IMR-90 (cell line): ENCODE data around the gene PLCL2. TPM values are rescaled to one million over a fixed set of nuclear protein-coding genes. Genes with fewer than 3 reads are reported as not detected.

Source experiments
- ATAC-seq: fragments of 200-7000 bp; cut with Tn5 transposase; 2 replicates; pipeline ENCODE4 v1.9.1; 2020; ENCODE audit warnings: low read depth, mild to moderate bottlenecking, moderate library complexity
- BruUV-seq: library from RNA; stranded (reverse); fragments of 400-500 nt; replicated peaks from 2 replicates; lab custom pipeline; 2021; lab: Mats Ljungman, UMichigan
- CTCF ChIA-PET: fragments of 300-600 bp; formaldehyde crosslinking; extraction: SDS; loops from one replicate; lab custom pipeline; 2021; ENCODE audit warnings: antibody characterized with exemption; lab: Yijun Ruan, JAX
- POLR2A ChIA-PET: fragments of 300-600 bp; sonication (Branson Sonifier 250); formaldehyde crosslinking; loops from one replicate; lab custom pipeline; 2022; ENCODE audit warnings: antibody characterized with exemption; ENCODE audit not compliant: unreplicated experiment; lab: Charles Lee
- DNase-seq: peaks from one replicate; pipeline ENCODE4 v3.0.0; 2013
- H2AFZ ChIP-seq: replicated peaks from 2 replicates; pipeline ENCODE3; 2013; ENCODE audit warnings: low read length, mild to moderate bottlenecking; ENCODE audit not compliant: poor library complexity
- H2AK5ac ChIP-seq: 2 replicates; pipeline ENCODE4 v1.6.1; 2013; ENCODE audit warnings: low read depth, low read length, inconsistent platforms
- H2AK9ac ChIP-seq: replicated peaks from 2 replicates; pipeline ENCODE3; 2013; ENCODE audit warnings: mild to moderate bottlenecking, low read depth, low read length, moderate library complexity; ENCODE audit not compliant: poor library complexity
- H2BK120ac ChIP-seq: 2 replicates; pipeline ENCODE4 v1.6.1; 2013; ENCODE audit warnings: low read depth, low read length, inconsistent platforms
- H2BK15ac ChIP-seq: 3 replicates; pipeline ENCODE4 v1.6.1; 2013; ENCODE audit warnings: low read depth, low read length, inconsistent platforms
- H2BK20ac ChIP-seq: 2 replicates; pipeline ENCODE4 v1.6.1; 2013; ENCODE audit warnings: low read depth, mild to moderate bottlenecking, inconsistent platforms, low read length, moderate library complexity
- H2BK5ac ChIP-seq: 2 replicates; pipeline ENCODE4 v1.6.1; 2013; ENCODE audit warnings: mild to moderate bottlenecking, low read depth, low read length, inconsistent platforms; ENCODE audit not compliant: poor library complexity, severe bottlenecking
- H3K14ac ChIP-seq: replicated peaks from 2 replicates; pipeline ENCODE4 v1.6.1; 2013; ENCODE audit warnings: low read depth, low read length, inconsistent platforms
- H3K18ac ChIP-seq: 2 replicates; pipeline ENCODE4 v1.6.1; 2013; ENCODE audit warnings: low read depth, low read length, control low read depth
- H3K23ac ChIP-seq: 2 replicates; pipeline ENCODE4 v1.6.1; 2013; ENCODE audit warnings: low read depth, low read length, inconsistent platforms
- H3K27ac ChIP-seq: 2 replicates; pipeline ENCODE4 v1.5.1; 2013; ENCODE audit warnings: mild to moderate bottlenecking, control low read depth, low read length; ENCODE audit not compliant: insufficient read depth
- H3K27me3 ChIP-seq: 2 replicates; pipeline ENCODE4 v1.6.1; 2013; ENCODE audit warnings: low read length; ENCODE audit not compliant: control insufficient read depth, insufficient read depth
- H3K36me3 ChIP-seq: 2 replicates; pipeline ENCODE4 v1.6.1; 2013; ENCODE audit warnings: low read length, mixed read lengths; ENCODE audit not compliant: control insufficient read depth, insufficient read depth
- H3K4ac ChIP-seq: 2 replicates; pipeline ENCODE4 v1.6.1; 2013; ENCODE audit warnings: low read depth, low read length, inconsistent platforms
- H3K4me1 ChIP-seq: 2 replicates; pipeline ENCODE4 v1.6.1; 2013; ENCODE audit warnings: low read length, mixed read lengths; ENCODE audit not compliant: control insufficient read depth, insufficient read depth
- H3K4me2 ChIP-seq: 2 replicates; pipeline ENCODE4 v1.6.1; 2013; ENCODE audit warnings: low read depth, mild to moderate bottlenecking, control low read depth, low read length, moderate library complexity
- H3K4me3 ChIP-seq: 2 replicates; pipeline ENCODE4 v1.5.1; 2013; ENCODE audit warnings: low read depth, mild to moderate bottlenecking, control low read depth, low read length, moderate library complexity; ENCODE audit not compliant: insufficient read depth
- H3K56ac ChIP-seq: 2 replicates; pipeline ENCODE4 v1.6.1; 2013; ENCODE audit warnings: low read length, inconsistent platforms; ENCODE audit not compliant: insufficient read depth; ENCODE audit errors: extremely low read depth
- H3K79me1 ChIP-seq, 2 experiments: 2 replicates each; pipeline ENCODE4 v1.6.1; 2013; ENCODE audit warnings: low read length in 2 of 2, inconsistent platforms in 1 of 2, low read depth in 1 of 2
- H3K9ac ChIP-seq: 2 replicates; pipeline ENCODE4 v1.6.1; 2013; ENCODE audit warnings: low read depth, low read length, control low read depth
- H3K9me1 ChIP-seq: 2 replicates; pipeline ENCODE4 v1.6.1; 2013; ENCODE audit warnings: low read length, inconsistent platforms; ENCODE audit not compliant: insufficient read depth
- H3K9me3 ChIP-seq: 2 replicates; pipeline ENCODE4 v1.6.1; 2013; ENCODE audit warnings: low read length; ENCODE audit not compliant: control insufficient read depth, insufficient read depth
- H4K20me1 ChIP-seq: 2 replicates; pipeline ENCODE4 v1.6.1; 2013; ENCODE audit warnings: low read length, inconsistent platforms; ENCODE audit not compliant: insufficient read depth
- H4K5ac ChIP-seq: 2 replicates; pipeline ENCODE4 v1.6.1; 2013; ENCODE audit warnings: mild to moderate bottlenecking, low read depth, low read length, control low read depth
- H4K8ac ChIP-seq, 2 experiments: 2 replicates each; pipeline ENCODE4 v1.6.1; 2013; ENCODE audit warnings: low read depth in 2 of 2, low read length in 2 of 2, control low read depth in 1 of 2, inconsistent platforms in 1 of 2
- H4K91ac ChIP-seq: 2 replicates; pipeline ENCODE4 v1.6.1; 2013; ENCODE audit warnings: low read depth, low read length, inconsistent platforms; ENCODE audit not compliant: insufficient read depth
- BHLHE40 ChIP-seq: fragments of 150-350 bp; IDR thresholded peaks from 2 replicates; pipeline ENCODE4 v1.6.1; 2016; ENCODE audit warnings: mild to moderate bottlenecking, low read depth, low read length
- CEBPB ChIP-seq: IDR thresholded peaks from 2 replicates; pipeline ENCODE4 v1.6.1; 2012; ENCODE audit warnings: low read depth, low read length, improper control_type of control experiment
- CHD1 ChIP-seq: IDR thresholded peaks from 2 replicates; pipeline ENCODE4 v1.6.1; 2012; ENCODE audit warnings: low read depth, low read length, improper control_type of control experiment
- ELK1 ChIP-seq: fragments of 150-350 bp; IDR thresholded peaks from 2 replicates; pipeline ENCODE4 v1.6.1; 2016; ENCODE audit warnings: low read depth, mild to moderate bottlenecking, low read length, moderate library complexity, borderline replicate concordance
- FOS ChIP-seq: fragments of 150-350 bp; IDR thresholded peaks from 2 replicates; pipeline ENCODE4 v1.6.1; 2016; ENCODE audit warnings: low read depth, low read length
- MAFK ChIP-seq: IDR thresholded peaks from 2 replicates; pipeline ENCODE4 v1.6.1; 2012; ENCODE audit warnings: low read depth, low read length, improper control_type of control experiment
- MAZ ChIP-seq: IDR thresholded peaks from 2 replicates; pipeline ENCODE4 v1.6.1; 2012; ENCODE audit warnings: low read depth, mild to moderate bottlenecking, low read length, improper control_type of control experiment, moderate library complexity, borderline replicate concordance
- NFE2L2 ChIP-seq: fragments of 150-350 bp; IDR thresholded peaks from 2 replicates; pipeline ENCODE4 v1.6.1; 2016; ENCODE audit warnings: low read depth, mild to moderate bottlenecking, low read length
- POLR2A ChIP-seq: IDR thresholded peaks from 2 replicates; pipeline ENCODE4 v1.6.1; 2012; ENCODE audit warnings: mild to moderate bottlenecking, low read depth, low read length
- RAD21 ChIP-seq: IDR thresholded peaks from 2 replicates; pipeline ENCODE4 v1.6.1; 2012; ENCODE audit warnings: low read length, improper control_type of control experiment
- RCOR1 ChIP-seq: IDR thresholded peaks from 2 replicates; pipeline ENCODE4 v1.6.1; 2012; ENCODE audit warnings: mild to moderate bottlenecking, low read length, improper control_type of control experiment; ENCODE audit not compliant: insufficient replicate concordance
- RFX5 ChIP-seq: IDR thresholded peaks from 2 replicates; pipeline ENCODE4 v1.8.0; 2012; ENCODE audit warnings: low read depth, mild to moderate bottlenecking, low read length, moderate library complexity
- SMC3 ChIP-seq: fragments of 150-350 bp; IDR thresholded peaks from 2 replicates; pipeline ENCODE4 v1.6.1; 2016; ENCODE audit warnings: low read depth, mild to moderate bottlenecking, antibody characterized with exemption, low read length, moderate library complexity
- WGBS, 2 experiments: methylation state at CpG; one replicate each; pipeline versions ENCODE4 v1.1.5 to v1.1.7; 2013; ENCODE audit warnings: missing lambda C conversion rate in 2 of 2; ENCODE audit not compliant: insufficient read length in 1 of 2; ENCODE audit errors: extremely low coverage in 2 of 2; 5-methylcytosine and 5-hydroxymethylcytosine counted together
- dilution Hi-C: fragments of 300-500 bp; cut with HindIII; formaldehyde crosslinking; loops from one replicate; pipeline ENCODE4 v1.14.3; 2018; ENCODE audit warnings: low sequenced_read_pairs; ENCODE audit not compliant: unreplicated experiment
- in situ Hi-C: fragments of 300-500 bp; cut with MboI; formaldehyde crosslinking; loops from 3 replicates; pipeline ENCODE4 v1.14.3; 2019; ENCODE audit warnings: low sequenced_read_pairs, inconsistent platforms, mixed read lengths
- intact Hi-C: fragments of 100-400 bp; cut with micrococcal nuclease; formaldehyde crosslinking; loops from 2 replicates; pipeline ENCODE4 v1.10.0; 2022
- polyA plus RNA-seq, 3 experiments: library from polyadenylated mRNA; depleted of rRNA; stranded (reverse); fragments of >200 nt; gene quantifications; 2 replicates each; pipeline ENCODE4 v1.2.3, GENCODE V29; 2012; ENCODE audit warnings: low replicate concordance in 1 of 3
- total RNA-seq: library from RNA; depleted of rRNA; stranded (reverse); fragments of >200 nt; gene quantifications from 2 replicates; pipeline ENCODE4 v1.2.3, GENCODE V29; 2012

The PLCL2 gene
- total and polyA plus RNA-seq, 2 of the 4 experiments (the other 2 are of a cell fraction) = 0.92 to 3.8 TPM

- no peak for TF ChIP-seq RCOR1
These were observed 154.3 kb downstream of the PLCL2 start (continued) for GRCh38 chr3:17038900-17039553.

GRCh38 chr3:17039594-17039993 is 154.8 kb downstream of the PLCL2 start:
- H3K4ac ChIP-seq = no peak overlapping the region
- in situ Hi-C loops (loop anchor here (25.0 kb wide), 1 partner anchor 752 kb away; no protein-coding TSS in a partner anchor), intact Hi-C loops (no loop called here), dilution Hi-C loops (no loop called here)
- WGBS, 2 experiments = no CpG with 5 or more reads among the region's 2 CpGs
- TF ChIP-seq POLR2A (no peak), NFE2L2 (no peak), MAZ (no peak), RCOR1 (no peak), RFX5 (no peak), ELK1 (no peak), CHD1 (no peak), FOS (peak; percentile 54; the same call in 1 of the 2 replicates), MAFK (no peak; the same call in 1 of the 2 replicates), CEBPB (no peak), RAD21 (peak; percentile 23; the same call in 1 of the 2 replicates), SMC3 (no peak), BHLHE40 (0 out of 2 replicates have a peak, but pooled peaks have one; percentile 19)
- no peak overlapping the region for H2AK9ac ChIP-seq
- no peak overlapping the region for H2AK5ac ChIP-seq
- H3K9me1 ChIP-seq = no peaks in the 10 kb centered on the region; the same call in 1 of the 2 replicates
- POLR2A ChIA-PET = no interaction called here
- H3K36me3 ChIP-seq = no peaks in the 10 kb centered on the region
- CTCF ChIA-PET = interaction anchor here (0.6 to 1.5 kb wide), 4 partner anchors 9 to 437 kb away, joined by 3 to 5 read pairs (median 3); no protein-coding TSS in a partner anchor
- no peaks in the 10 kb centered on the region for H3K9me3 ChIP-seq
- H4K8ac ChIP-seq = no peak overlapping the region
- H2AFZ ChIP-seq = no peak overlapping the region
- H3K9ac ChIP-seq = no peak overlapping the region
- H4K5ac ChIP-seq = no peak overlapping the region
- BruUV-seq = no TSS peak
- no peak overlapping the region for H4K91ac ChIP-seq
- no peaks in the 10 kb centered on the region for H4K20me1 ChIP-seq
- H3K27me3 ChIP-seq = no peaks in the 10 kb centered on the region
- H2BK120ac ChIP-seq = no peak overlapping the region
- no peak overlapping the region for H3K4me3 ChIP-seq
- H3K56ac ChIP-seq = no peak overlapping the region
- H3K18ac ChIP-seq = no peak overlapping the region
- DNase-seq = peak; percentile 92
- no peak overlapping the region for H3K4me2 ChIP-seq
- H3K23ac ChIP-seq = no peak overlapping the region
- H2BK20ac ChIP-seq = no peak overlapping the region
- no peak overlapping the region for H2BK15ac ChIP-seq
- no peak overlapping the region for H2BK5ac ChIP-seq
- peak; percentile 89 for ATAC-seq
- peaks cover 2% of the 10 kb centered on the region for H3K4me1 ChIP-seq
- H3K27ac ChIP-seq = no peak overlapping the region
- H3K79me1 ChIP-seq = no peaks in the 10 kb centered on the region
- H3K14ac ChIP-seq = no peak overlapping the region
